Activated effector memory CD4-positive, alpha-beta T cell treated with anti-CD3 and anti-CD28 coated beads, Interleukin-2, amount 50 U/mL, for 16 hours (primary cell): ENCODE data around the gene PXN.
A peak's percentile ranks its signal among the peaks of the same experiment; 100 is the strongest.
"Not testable (repeated sequence)": the region's sequence is repeated elsewhere in the genome, so short reads cannot be mapped to it uniquely, and the experiment has no call there.

Experiments
- DNase-seq: peaks from one replicate; pipeline ENCODE4 v3.0.0-alpha.2; 2020

The PXN gene

DNA sequence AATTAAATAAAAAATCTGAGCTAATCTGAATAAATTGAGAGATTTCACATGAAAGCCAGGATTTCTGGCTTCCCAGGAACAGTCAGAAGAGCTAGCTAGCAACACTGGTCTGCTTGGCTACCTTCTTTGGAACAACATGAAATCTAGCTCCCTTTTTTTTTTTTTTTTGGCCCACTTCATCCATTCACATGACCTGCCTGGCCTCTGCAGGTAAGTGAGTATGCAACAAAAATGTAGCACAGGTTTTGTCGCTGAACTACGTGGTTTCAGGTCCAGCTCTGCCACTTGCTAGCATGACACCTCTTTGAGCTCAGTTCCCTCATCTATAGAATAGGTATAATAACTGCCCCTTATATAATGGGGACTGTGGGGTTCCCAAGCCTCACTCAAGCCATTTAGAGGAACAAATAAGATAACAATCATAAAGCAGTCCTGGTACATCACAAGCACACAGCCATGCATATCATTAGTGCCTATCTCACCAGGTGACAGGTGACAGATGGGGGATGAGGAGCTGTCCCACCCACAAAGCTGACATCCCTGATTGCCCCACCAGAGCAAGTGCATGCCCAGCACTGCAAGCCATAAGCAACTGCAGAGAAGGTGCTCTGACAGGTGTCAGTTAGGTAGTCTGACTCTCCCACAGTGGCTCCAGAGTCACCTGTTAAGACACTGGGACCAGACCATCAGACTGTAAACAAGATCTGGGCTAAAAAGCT lies 25.6 kb downstream of the PXN start:
- DNase-seq, result no peak

DNA sequence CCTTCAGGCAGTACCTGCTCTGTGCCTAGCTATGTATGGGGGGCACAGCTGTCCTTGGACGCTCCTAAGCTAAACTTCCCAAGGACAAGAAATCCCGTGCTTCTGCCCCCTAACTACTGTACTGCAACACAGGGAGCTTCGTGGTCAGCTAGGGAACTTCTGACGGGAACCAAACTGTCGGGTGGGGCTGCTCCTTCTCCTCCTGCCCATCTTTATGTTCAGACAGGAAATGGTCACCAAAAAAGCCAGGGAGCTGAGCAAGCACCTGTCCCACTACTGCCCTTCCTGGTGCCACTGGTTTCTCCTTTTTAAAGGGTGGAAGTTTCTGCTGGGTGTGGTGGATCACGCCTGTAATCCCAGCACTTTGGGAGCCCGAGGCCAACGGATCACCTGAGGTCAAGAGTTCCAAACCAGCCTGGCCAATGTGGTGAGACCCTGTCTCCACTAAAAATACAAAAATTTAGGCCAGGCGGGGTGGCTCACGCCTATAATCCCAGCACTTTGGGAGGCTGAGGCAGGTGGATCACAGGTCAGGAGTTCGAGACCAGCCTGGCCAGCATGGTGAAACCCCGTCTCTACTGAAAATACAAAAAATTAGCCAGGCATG lies 26.6 kb downstream of the PXN start:
- DNase-seq, result no peak

DNA sequence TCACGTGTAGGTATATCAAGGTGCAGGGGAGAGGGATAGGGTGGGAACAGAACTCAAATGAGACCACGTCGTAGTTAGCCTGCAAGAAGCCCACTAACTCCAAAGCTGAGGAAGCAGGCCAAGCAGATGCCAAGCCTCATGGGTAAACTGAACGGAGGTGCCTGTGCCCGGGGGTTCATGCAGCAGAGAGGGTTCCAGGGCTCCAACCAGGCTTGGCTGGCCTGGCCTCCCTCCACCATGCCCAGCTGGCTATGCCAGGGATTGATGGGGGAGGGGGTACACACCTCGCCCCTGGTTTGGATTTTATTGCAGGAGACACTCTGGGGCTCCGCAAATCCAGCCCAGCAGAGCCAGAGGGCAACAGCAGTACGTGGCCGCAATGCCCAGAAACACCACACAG lies 27.3 kb downstream of the PXN start:
- DNase-seq, result no peak

DNA sequence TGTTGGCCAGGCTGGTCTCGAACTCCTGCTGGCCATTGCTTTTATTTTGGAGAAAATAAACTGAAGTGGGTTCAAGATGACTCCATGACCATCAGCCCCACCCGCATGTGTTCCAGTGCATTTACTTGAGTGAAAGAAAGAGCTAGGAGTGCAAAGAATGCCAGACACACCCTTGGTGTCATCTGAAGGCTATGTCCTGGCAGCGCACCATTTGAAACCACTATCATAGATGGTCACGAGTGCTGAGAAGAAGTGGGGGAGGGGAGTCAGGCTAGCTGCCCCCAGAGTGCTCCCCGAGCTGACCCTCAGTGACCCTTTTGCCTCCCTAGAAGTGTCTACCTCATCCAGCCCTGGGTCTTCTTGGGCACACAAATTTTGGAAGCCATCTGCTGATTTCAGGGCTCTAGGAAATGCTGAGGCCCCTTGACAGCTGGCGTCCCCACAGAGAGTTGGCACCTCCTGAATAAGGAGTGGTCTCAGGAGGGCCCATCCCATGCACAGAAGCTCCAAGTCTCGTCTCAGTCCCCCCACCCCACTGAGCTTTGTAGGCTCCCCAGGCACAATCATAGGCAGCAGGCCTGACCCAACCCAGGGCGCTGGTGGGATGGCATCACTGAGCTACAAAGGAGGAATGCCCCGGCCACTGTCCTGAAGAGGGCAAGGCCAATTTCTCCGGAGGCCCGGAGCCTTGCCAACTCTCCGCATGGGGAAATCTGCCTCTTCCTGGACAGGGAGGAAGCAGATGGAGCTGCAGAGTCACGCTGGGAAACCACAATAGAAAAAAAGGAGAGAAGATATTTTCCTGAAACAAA lies 28.0 kb downstream of the PXN start:
- no peak for DNase-seq

DNA sequence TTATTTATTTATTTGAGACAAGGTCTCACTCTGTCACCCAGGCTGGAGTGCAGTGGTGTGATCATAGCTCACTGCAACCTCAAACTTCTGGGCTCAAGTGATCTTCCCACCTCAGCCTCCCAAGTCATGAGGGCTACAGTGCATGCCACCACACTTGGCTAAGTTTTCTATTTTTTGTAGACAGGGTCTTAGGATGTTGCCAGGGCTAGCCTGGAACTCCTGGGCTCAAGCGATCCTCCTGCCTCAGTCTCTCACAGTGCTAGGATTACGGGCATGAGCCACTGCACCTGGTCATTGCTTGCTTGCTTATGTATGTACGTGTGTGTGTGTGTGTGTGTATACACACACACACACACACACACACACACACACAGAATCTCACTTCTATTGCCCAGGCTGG lies 28.7 kb downstream of the PXN start:
- DNase-seq, result not testable (repeated sequence)

DNA sequence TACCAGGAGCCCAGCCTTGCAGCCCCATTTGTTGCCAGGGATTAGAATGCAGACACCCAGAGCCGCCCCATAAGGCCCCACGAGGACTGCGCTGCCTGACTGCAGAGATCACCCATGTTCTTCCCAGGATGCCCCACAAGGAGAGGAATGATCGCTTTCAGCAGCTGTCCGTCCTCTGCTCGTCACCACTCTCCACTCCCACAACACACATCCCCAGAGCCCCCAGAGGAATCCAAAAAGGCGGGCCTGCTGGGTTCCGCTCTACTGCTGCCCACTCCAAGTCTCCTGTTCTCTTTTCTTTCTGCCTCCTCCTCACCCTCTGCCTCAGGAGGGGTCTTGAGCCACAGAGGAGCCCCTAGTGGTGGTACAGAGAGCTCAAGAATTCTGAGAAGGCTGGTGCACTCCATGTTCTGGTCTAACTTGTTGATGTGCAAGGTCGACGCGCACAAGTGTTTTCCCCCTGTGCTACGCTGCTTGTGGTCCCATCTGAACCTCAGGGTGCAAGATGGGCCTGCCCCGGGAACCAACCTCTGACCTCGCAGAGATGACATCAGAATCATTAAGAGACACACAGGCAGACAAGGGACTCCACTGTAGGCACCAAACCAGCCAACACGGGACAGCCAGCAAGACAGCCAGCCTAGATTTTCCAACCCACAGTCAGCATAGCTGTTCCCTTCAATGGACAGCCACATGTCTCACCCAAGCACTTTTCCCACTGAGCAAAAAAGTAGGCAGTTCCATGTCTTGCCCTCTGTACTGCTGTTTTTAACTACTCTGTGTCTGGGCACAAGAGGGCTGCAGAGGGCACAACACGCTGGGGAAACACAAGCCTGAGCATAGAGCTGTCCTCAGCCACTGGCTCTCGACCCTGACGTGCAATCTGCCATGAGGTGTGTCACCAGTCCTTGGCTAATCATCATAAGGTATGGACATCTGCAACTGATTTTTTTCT lies 29.9 kb downstream of the PXN start:
- no peak for DNase-seq

DNA sequence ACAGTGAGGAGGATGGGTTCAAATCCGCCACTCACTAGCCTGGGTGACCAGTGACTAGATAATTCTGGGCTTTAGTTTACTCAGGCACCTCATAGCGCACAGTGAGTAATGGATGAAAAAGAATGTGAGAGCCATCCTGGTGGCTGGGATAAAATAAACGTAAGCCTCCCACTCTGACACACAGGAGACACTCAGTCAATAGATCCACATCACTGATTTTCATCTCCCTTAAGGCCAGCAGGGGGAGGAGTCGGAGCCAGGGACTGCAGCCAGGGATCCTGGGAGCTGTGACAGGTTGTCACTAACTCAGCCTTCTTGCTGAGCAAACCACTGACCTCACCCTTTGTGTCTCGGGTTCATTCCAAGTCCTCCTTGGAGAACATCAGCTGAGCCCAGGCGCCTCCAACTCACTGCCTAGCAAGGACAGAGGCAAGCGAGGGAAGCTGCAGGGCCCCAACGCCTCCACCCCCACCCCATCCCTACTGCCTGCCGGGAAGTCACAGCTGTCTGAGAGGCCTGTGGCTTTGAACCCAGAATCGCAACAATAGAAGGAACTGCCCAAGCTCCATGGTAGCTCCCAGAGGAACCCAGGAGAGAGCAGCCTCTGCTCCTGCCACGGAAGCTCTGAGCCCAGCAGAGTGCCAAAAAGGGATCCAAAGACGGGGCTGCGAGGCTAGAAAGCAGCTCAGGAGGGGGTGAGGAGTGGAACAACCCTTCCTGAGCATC lies 30.7 kb downstream of the PXN start:
- DNase-seq, result no peak

DNA sequence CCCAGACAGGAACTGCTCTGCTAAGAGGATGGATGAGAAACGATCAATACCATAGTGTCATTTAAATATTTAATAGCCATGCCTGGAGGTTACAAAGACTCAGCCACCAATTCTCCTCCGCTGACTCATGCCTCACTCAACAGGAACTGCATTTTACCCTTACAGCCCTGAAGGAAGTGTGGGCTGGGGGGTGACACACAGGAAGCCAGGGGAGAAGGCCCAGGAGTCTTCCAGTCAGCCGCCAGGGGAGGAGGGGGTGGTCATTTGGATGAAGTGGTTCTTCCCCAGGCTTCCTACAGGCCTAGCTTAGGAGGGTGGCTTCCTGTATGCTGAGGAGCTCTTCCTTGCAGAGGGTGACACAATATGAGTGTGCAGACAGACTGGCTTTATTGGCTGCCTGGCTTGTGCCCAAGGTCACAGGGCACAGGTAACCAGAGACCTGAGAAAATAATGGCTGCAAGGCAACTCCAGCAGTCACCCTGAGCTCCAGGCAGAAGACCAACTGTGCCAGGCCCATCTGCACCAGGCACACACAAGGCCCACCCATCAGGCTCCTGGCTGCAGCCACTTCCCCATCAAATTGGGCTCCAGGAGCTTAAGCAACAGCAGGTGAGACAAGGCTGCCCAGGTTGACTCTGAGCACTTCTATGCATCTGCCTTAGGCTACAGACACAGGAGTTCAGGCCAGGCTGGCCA lies 34.1 kb downstream of the PXN start:
- DNase-seq, result peak; percentile 90

DNA sequence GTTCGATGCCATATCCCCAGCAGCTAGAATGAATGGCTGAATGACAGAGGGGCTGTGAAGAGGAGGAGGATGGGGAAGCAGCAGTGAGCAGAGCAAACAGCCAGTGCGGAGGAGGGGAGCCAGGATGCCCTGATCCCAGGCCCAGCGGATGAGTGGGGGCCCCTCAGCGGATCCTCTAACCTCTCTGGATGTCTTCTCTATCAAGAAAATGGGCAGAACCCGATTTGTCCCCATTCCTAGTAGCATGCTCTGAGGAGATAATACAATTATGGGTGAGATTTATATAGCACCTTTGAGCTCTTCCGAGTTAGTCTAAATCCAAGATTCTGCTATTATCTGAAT lies 34.6 kb downstream of the PXN start:
- no peak for DNase-seq

DNA sequence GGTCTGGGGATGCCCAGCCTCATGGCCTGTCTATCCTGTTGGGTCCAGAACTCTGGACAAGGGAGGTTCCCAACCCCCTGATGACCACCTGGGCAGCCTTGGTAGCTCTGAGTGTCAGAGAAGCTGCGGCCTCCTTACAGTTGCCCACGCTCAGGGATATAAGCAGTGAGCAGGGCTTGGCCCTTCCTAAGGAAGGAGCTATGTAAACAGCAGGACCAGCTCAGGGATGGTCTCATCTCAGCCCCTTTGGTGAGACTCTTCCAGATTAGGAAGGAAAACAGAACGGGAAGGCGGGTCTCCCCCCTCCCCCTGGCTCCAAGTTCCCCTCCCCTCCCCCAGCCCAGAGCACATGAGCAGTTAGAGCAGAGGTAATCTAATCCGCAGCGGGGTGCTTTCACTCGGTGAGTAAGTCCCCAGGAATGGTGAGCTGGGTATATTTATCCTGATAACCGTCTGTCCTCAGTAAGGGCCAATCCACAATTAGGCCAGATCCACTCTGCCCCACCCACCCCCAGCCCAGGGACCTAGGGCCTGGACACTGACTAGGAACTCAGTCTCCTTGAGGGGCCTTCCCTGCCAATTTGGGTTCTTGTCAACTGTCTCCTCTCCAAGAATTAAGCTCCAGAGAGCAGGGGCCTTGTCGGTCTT lies 35.1 kb downstream of the PXN start:
- DNase-seq, result no peak

DNA sequence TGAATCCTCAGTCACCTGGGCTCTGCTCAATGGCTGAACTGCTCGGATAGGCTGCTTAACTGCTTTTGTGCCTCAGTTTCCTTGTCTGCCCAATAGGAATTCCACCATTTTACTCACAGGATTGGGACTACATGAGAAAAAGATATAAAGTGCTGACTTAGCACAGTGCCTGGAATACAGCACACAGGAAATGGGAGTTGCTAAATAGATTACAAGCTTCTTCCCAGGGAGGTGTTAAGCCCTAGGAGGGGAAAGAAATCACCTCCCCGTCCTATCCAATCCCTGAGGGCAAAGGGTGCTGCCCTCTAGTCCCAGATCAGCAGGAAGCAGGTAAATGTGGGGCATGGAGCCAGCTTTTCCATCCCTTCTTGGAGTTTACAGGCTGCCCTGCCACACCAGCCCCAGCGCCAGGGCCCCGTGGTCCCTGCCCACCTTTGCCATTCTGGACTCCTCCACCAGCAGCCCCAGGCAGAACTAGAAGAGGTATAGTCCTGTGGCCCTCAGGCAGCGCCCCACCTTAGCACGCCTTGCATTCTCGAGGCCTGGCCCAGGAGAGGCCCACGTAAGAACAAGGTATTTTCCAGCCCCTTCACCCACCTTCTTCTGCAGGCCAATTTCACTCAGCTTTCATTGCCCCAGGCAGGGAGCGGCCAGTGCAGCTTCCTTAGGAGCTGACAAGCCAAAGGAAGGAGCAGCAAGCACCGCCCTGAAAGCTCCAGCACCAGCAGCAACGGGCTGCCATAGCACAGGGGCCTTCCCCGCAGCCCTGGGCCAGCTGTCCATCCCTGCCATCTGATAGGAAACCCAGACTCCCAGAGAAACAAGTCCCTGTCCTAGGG lies 35.8 kb downstream of the PXN start:
- no peak for DNase-seq

DNA sequence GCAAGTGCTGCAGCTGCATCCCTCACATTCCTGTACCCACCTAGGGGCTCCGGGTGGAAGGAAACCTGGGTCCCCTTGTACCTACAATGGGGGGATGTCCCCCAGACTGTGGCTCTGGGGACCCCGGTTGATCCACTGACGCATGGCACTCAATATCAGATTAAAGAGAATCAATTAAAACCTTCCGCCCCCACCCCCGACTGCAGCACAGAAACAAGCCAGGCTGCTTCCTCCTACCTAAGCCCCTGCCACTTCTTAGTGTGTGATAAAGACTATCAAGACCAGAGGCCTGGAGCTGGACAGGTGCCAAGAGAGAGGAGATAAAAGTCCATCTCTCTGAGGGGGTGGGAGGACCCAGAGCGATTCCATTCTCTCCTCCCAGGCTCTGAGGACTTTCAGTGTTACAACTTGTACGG lies 36.5 kb downstream of the PXN start:
- no peak for DNase-seq

DNA sequence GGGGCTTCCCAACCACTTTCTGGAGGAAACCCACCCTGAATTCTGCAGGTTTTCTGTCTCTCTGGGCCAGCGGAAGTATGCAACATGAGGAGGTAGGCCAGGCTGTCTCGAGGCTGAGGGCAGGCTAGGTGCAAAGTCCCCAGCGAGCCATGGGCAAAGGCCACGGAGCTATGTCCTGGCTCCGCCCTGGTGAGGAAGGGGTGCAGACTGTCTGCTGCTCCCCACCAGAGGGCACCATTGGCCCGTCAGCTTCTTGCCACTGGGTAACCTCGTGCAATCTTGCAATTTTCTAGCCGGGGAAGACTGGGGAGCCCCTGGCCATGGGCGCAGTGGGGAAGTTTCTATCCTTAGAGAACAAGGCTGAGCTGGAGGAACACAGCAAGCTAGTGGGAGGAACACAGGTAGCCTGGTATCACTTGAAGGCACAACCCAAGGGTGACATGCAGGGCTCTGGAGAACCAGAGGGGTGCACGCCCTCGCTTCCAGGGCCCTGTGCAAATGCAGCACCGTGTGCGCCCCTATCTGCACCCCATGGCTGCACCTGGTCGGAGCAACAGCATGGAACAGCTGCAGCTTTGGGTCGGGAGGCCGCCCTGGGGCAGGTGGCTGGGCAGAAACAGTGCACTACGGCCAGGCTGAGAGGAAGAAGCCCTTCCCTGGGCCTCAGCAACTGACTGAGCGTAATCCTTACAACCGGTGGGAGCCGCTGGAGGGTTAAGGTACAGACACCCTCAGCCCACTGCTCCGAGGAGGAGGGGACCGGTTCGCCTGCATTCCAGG lies 37.0 kb downstream of the PXN start:
- peak; percentile 94 for DNase-seq

DNA sequence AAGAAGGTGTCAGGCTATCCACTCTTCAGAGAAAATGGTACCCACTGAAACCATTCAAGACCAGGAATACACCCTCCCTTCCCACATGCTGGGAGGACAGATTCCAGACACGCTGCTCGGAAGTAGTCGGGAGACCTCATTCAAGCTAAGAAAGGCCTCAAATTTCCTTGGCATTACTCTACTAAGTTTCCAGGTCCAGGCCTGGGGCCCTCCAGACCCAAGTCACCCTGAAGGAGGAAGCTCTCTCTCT lies 37.6 kb downstream of the PXN start:
- DNase-seq, result no peak

DNA sequence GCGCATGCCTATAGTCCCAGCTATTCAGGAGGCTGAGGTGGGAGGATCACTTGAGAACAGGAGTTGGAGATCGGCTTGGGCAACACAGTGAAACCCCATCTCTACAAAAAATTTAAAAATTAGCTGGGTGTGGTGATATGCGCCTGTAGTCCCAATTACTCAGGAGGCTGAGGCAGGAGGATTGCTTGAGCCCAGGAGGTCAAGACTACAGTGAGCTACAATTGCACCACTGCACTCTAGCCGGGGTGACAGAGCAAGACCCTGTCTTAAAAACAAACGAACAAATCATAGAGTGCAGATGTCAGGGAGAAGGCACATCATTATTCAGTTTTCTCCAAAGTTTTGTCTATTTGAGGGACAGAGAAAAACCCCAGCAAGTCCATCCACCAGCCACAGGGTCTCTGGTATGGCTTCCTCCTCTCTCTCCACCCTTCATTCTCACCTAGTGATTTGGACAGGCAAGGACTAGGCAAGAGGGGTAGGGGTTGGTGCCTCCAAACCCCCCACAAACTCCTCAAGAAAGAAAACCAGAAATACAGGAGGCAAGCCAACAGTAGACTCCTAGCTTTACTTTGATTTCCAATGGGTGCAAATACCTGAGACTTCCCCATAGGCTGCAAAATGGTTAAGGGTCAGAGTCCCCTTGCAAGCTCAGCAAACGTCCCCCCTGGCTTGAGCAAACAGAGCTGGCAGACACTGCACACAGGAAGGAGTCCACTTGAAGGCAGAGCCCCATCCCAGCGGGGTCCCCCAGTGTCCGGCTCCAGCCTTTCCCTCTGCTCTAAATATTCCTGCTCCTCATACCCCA lies 38.1 kb downstream of the PXN start:
- no peak for DNase-seq

DNA sequence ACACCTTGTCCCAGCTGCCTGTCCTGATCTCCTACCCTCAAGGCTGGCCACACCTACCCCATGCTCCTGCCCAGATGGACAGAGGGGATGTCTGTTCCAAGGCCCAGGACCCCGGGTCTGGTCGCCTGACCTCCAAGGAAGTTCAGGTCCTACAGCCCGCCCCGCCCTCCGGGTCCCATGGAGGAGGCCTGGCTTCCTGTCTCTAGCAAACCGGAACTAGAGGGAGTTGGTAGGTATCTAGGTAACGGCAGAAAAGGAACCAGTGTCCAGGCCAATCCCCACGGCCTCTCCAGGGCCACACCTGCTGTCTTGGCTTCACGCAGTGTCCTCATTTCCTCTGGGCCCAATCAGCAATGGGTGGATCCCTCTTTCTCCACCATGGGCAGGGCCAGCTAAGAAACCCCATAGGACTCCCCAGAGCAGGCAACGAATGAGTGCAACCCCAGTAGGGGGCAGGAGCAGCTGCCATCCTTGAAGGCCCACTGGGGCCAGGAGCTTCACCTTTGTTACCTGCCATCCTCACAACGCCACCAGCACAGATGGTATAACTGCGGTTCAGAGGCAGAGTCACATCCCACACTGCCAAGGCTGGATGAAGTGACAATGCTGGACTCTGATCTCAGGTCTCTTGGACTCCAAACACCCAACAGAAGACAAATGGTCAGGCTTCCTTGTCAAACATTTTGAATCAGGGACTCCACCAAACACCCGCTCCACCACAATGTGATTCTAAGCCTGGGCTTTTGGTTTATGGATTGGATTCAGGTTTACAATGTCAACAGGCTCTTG lies 39.5 kb downstream of the PXN start:
- DNase-seq, result no peak

DNA sequence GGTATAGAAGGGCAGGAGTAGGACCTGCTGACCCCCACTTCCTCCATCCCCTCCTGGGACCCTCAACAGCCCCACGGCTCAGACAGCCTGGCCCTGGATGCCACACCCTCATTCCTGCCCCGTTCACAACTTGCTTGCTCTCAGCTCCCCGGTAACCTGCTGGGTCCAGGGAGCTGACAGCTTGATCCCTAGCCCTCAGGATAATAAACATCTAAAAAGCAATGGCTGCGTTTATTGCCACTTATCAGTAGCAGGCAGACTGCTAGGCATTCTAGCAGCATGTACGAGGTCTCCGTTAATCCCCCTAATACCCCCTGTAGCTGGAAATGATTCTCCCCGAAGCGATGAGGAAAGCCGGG lies 40.4 kb downstream of the PXN start:
- no peak for DNase-seq
